HG03521 (cell line): ENCODE results near the gene KLF3.
A peak's percentile ranks its signal among the peaks of the same experiment; 100 is the strongest.
"Not testable (repeated sequence)": the region's sequence is repeated elsewhere in the genome, so short reads cannot be mapped to it uniquely, and the experiment has no call there.

Experiments used
- ATAC-seq: cut with Tn5 transposase; IDR thresholded peaks from one replicate; pipeline ENCODE4 v1.9.1; 2021; ENCODE audit warnings: mild to moderate bottlenecking, moderate library complexity; ENCODE audit not compliant: unreplicated experiment

KLF3 gene

DNA sequence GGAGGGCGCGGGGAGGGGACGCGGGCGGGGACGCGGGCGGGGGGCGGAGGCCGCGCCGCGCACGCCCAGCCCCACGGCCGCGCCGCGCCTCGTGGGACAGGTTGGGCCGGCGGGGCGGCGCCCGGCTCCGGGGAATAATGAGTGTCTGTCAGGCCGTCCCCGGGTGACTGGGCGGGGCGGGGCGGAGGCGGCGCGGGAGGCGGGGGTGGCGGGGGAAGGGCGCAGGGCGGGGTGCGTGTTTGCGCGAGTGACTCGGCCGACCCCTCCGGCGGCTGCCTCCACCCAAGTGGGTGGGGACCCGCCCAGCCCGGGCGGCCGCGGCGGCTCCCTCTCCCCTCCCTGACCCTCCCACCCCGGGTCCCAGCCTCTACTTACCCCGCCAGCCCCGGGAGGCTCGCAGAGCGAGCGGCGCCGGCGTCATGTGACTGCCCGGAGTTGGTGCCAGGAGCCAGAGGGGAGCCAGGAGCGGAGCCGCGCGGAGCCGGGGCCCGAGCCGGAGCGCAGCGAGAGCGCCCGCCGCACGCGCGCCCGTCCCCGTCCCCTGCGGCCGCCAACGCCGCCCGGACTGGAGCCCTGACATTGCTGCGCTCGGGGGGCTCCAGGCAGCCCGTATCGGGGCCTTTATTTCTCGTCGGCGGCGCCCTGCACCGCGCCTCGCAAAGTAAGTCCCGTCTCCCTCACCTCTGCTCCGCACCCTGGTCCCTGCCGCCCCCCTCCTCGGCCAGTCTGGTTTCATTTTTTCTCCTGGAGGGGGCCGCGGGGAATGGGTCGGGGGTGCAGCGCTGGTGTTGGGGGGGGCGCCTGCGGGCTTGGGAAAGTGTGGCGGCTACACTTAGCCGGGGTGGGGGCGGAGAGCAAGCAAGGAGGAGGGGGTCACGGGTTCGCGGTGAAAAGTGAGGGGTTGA, at the start of gene KLF3:
TSS of gene KLF3 (plus strand) at position 399 of the 905 bp plus-strand sequence. CDS start 16,427 bp downstream, outside the sequence.
- peak; percentile 70 for ATAC-seq

DNA sequence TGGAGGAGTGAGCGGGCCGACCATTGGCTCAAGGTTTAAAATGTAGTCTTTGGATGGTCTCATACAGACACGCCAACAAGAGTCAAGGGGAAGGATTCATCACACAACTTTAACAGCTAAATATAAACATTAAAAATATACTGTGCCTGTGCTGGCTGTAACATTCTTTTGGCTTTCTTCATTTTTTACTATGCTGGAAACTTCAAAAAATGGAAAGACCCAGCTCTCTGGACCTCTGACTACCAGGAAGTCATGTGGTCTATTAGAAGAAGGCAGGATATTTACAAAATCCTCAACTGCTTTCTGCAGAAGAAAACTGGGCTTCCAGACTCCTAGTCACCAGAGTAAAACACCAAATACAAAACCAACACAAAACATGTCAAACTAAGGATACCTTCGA, 49.8 kb upstream of the KLF3 start:
- ATAC-seq = no peak

DNA sequence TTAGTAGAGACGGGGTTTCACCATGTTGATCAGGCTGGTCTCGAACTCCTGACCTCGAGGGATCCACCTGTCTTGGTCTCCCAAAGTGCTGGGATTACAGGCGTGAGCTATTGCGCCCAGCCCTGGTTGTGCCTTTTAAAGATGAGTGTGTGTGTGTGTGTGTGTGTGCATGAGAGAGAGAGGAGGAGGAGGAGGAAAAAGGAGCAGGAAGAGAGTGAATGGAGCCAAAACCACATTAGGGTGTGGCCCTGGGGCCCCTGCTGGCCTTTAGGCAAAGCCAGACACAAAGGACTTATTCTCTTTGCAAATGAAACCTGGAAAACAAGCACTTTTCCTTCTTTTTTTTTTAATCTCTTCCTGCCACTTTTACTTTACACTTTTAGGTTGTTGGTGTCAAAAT, 48.2 kb upstream of the KLF3 start:
- ATAC-seq = no peak

DNA sequence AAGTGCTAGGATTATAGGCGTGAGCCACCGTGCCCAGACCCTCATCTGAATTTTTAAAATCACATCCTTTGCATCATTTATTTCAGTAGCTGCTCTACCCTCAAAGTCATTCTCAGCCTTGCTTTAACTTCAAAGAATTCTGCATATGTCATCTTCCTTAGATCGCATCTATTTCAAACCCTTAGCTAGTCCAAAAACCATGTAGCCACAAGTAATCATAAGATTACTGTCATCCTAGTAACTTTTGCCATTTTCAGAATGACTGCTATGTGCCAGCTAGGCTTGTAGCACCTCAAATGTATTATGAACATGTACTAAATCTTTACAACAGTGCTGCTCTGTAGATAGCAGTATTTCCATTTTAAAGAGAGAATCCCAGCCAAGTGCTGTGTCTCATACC, 45.5 kb upstream of the KLF3 start:
- no peak for ATAC-seq

DNA sequence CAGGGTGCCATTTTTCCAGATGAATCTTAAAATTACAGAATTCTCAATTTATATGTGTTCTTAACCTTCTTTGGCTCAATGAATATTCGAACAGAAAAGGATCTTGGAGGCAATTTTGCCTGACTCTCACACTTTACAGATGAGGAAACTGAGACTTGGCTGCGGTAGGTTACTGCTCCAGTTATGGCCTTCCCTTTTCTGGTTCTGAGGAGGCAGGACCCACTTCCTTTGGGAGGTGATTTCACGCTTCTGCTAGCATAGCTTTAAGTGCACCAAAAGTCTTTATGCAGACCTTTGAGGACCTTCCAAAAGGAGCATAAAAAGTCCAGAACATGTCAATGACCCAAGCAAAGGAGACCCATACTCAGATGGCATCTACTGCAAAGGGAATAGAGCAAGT, 44.7 kb upstream of the KLF3 start:
- no peak for ATAC-seq

DNA sequence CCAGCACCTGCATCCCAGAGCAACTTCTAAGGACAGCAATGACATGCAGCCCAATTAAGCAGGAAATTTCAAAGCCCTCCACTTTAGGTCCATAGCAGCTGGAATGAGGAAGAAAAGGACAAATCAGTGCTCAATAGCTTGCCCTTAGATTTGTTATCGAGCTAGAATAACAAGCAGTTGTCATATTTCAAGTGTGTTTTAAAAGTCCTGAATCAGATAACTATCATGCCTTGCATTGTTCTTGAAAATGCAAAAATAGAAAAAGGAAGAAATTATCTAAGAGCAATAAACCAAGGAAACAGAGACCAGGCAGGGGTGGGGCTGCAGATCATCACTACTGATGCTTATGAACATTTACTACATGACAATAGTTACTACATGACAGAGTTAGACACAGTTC, 43.9 kb upstream of the KLF3 start:
- ATAC-seq = no peak

DNA sequence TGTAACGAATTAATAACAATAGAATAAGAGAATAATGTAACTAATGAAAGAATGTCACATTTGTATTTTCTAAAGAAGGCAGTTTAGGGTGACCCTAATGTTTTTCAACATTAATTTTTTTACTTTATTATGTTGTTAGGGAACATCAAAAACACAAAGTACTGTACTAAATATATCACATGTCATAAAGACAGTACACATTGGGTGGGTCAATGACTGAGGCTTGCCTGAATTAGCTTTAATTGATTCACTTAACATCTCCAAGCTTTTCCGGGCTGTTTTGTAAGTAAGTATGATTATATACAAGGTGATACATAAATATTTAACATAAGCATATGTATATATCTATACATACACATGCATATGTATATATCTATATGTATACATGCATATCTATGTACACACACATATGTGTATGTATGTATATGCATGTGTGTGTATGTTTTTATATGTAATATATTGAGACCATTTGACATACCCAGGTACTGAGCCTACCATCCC, 43.4 kb upstream of the KLF3 start:
- ATAC-seq = no peak

DNA sequence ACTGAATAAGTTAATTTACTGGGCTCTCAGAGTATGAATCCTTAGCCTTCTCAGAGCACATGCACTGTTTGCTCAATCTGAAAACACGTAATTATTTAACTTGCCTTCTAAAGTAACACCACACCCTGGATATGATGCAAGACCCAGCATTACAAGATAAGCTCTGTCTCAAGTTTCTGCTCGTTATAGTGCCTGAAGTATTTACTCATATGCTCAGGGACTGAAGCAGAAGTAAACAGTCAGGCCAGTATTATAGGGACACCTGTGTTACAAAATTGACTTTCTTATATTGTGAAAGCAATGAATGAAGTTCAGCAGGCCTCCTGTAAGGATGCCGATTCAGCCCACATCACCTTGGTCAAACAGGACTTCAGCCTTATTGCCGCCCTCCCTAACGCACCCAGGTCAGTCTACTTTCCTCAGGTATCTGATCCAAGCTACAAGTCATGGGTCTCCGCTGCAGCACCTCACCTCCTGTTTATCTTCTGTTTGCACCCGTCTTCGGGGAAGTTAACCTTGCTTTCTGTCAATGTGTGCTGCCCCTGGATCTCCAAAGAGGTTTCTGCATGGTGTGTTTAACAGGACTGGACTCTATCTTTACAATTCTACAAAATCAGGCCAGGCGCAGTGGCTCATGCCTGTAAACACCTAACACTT, 42.8 kb upstream of the KLF3 start:
- no peak for ATAC-seq

DNA sequence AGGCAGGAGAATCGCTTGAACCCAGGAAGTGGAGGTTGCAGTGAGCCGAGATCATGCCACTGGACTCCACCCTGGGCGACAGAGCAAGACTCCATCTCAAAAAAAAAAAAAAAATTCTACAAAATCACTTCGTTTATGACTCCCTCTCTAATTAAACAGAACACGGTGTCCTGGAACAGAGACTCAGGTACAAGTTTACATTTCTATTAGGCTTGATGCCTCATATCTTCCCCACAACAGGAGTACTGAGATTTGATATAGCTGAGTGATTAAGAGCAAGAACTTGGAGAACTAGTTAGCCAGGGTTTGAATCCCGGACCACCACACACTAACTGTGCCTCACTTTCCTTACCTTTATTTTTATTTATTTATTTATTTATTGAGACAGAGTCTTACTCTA, 42.2 kb upstream of the KLF3 start:
- ATAC-seq = no peak

DNA sequence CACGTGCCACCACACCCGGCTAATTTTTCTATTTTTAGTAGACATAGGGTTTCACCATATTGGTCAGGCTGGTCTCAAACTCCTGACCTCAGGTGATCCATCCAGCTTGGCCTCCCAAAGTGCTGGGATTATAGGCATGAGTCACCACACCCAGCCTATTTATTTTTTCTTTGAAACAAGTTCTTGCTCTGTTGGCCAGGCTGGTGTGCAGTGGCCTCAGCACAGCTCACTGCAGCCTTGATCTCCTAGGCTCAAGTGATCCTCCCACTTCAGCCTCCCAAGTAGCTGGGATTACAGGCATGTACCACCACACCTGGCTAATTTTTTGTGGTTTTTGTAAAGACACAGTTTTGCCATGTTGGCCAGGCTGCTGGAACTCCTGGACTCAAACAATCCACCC, 41.7 kb upstream of the KLF3 start:
- ATAC-seq = not testable (repeated sequence)

DNA sequence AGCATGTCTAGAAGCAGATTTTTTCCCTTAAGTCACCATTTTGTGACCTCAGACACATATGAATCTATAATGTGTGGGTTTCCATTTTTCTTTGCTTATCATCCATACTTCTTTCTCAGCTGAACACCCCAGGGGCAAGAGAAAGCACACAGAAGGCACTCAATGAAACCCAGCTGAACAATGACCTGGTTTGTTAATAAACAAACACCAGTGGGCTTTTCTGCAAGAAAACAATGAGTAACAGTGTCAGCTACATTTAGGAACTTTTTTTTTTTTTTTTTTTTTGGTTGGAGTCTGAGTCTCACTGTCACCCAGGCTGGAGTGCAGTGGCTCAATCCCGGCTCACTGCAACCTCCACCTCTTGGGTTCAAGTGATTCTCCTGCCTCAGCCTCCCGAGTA, 40.7 kb upstream of the KLF3 start:
- no peak for ATAC-seq

DNA sequence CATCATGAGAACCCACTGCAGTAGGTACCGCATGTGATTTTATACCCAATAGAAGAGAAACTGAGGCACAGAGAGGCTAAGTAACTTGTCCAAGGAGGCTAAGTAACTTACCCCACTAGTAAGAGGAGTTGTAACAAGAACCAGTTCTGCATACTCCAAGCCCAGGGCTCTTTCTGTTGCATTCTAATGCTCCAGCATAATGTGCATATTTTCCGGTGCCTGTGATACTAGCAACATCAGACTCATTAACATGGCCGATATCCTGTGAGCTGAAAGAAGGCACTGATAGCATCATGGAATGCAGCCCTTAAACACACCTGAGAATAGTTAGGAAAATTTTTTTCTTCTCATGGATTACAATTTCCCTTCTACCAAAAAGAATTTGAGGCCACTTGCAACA, 39.7 kb upstream of the KLF3 start:
- ATAC-seq = no peak

DNA sequence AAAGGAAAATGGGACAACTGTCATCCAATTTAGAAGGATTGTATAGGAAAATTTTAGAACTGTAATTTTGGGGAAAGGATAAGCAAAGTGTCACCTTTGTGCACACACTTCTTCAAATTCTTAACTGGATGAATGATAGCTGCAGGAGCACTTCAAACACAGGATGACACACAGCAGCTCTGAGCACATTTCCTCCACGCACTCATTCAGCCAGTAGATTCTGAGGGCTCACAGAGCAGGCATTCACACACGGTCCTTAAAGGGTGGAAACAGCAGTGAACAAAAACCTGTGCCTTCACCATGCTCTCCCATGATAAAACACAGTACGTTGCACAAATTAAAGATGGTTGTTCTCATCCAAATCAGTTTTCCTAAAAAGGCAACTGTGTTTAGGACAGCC, 38.5 kb upstream of the KLF3 start:
- ATAC-seq = no peak

DNA sequence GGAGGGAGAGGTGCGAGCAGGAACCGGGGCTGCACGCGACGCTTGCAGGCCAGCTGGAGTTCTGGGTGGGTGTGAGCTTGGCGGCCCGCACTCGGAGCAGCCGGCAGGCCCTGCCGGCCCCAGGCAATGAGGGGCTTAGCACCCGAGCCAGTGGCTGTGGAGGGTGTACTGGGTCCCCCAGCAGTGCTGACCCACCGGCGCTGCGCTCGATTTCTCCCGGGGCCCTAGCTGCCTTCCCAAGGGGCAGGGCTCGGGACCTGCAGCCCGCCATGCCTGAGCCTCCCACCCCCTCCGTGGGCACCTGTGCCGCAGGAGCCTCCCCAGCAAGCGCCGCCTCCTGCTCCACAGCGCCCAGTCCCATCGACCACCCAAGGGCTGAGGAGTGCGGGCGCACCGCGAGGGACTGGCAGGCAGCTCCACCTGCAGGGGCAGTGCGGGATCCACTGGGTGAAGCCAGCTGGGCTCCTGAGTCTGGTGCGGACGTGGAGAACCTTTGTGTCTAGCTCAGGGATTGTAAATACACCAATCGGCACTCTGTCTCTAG, 37.0 kb upstream of the KLF3 start:
- not testable (repeated sequence) for ATAC-seq

DNA sequence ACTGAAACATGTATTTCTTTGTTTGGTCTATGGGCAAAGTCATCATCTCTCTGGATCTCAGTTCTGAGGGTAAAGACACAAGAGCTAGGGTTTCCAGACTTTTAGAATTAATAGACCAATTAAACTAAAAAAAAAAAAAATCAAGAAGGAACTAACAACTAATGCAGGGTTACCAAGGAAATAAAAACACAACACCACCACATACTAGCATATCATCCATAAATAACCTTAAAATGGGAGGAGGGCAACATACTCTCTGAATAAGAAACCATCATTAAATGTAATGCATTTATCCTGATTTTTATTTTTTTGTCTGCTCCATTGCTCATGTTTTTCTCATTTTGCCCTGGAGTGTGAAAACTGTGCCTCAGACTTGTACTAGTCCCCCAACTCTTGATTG, 33.5 kb upstream of the KLF3 start:
- no peak for ATAC-seq

DNA sequence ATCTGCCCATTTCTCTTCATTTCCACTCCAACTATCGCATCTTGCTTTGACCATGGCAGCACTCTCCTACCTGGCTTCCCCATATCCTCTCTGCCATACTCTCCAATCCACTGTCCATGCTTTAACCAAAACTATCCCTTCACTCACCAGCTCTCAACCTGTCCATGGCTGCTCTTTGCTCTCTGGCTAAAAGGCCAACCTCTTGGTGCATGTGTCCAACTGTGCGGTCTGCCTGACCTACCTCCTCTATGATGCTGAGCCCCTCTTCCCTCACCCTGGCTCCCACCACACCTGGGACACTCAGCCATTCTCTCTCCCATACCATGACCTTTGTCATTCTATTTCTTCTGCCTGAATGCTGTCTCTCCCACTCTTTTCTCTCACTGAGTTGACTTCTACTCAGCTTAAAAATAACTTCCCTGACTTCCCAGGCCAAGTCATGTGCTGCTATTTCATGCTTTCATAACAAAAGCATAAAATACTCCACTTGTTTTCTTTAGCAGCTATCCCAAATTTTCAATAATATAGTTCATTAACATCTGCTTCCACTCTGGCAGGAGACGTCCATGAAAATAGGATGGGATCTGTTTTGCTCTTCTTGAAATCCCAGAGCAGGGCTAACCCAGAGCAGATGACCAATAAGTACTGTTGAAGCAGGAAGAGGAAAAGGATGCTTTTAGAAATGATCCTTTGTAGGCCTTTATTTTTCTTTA, 29.8 kb upstream of the KLF3 start:
- ATAC-seq = no peak

DNA sequence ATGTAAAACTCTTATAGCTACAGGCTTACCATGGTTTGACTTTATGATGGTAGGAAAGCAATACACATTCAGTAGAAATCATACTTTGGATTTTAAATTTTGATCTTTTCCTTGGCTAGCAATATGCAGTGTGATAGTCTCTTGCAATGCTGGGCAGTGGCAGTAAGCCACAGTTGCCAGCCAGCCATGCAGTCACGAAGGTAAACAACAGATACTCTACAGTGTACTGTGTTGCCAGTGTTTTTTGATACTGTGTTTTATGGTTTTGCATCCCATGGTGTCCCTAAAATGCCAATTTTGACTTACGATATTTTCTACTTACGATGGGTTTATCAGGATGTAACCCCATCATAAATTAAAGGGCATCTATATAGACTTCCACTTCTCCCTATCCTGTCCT, 24.8 kb upstream of the KLF3 start:
- no peak for ATAC-seq

DNA sequence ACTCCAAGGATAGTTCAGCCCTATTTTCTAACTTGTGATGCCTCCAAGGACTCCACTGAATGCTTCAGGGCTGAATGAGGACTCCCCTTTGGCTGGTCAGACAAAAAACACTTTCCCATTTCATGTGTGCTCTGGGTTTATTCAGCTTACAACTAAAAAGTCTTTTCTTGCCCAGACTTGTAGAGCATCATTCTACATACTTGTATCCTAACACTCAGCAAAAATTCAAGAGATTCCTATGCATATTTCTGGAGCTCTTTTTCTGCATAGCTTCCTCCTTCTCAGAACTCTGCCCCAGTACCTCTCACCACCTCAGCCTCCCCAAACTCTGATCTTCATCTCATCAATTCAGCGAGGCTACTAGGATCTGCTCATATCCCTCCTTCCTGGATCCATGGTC, 22.2 kb upstream of the KLF3 start:
- ATAC-seq = no peak

DNA sequence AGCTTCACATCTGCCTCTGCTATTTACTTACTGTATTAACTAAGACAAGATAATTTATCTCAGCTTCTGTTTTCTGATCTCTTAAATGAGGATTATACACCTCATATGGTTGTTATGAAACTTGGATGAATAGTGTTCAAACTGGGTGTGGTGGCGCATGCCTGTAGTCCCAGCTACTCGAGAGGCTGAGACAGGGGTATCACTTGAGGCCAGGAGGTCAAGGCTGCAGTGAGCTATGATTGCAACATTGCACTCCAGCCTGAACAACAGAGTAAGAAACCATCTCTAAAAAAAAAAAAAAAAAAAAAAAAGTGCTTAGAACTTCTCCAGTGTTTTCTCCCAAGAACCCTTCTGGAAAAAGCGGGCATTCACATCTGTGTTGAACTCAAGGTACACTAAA, 19.8 kb upstream of the KLF3 start:
- ATAC-seq = no peak

DNA sequence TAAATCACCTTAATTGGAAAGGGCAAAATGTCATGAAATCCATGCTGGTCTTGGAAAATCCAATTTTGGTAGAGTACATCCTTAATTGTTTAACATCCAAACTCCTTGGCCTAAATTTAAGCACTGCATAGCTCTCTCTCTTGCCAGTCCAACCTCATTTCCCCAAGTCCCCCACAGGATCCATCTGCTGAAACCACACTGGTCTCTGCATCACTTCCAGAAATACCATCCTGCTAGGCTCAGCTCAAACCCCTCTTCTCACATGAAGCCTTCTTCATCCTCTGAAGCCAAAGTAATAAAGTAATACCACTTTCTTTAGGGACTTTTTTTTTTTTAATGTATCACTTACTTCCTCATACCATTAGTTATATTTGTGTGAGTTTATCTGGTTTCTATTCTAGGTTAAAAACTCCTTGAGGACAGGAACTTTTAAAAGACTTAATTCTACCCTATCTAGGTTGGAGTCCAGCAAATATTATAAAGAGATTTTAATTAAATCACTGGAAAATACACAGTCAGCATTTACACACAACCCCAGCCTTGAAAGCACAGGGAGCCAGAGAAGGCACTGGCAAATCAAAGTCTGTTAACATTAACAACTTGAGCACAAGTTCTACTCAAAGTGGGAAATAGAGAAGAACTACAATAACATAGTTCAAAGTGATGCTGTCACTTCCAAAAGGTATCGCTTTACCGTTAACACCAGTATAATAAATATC, 16.7 kb upstream of the KLF3 start:
- ATAC-seq = no peak

DNA sequence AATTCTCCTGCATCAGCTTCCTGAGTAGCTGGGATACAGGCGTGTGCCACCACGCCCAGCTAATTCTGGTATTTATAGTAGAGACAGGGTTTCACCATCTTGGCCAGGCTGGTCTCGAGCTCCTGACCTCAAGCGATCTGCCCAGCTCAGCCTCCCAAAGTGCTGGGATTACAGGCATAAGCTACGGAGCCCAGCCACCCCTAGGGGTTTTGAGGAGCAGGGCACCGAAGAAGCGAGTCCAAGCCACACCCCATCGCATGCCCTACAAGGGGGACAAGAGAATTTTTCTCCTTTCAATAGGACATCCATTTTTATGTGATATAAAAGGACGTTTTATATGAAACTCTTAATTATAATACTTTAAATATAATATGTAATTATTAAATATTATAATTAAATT, 13.9 kb upstream of the KLF3 start:
- no peak for ATAC-seq
